ENCODE results near the gene COMP.
"Not testable (repeated sequence)": the region's sequence is repeated elsewhere in the genome, so short reads cannot be mapped to it uniquely, and the experiment has no call there.

COMP gene

GRCh38 chr19:18745012-18745735, 45.9 kb downstream of the COMP start:
- no peak for FAIRE-seq

- no peak for FAIRE-seq
These were observed 47.2 kb downstream of the COMP start for GRCh38 chr19:18743784-18744418.

GRCh38 chr19:18742838-18743783, 48.0 kb downstream of the COMP start:
- FAIRE-seq: no peak

GRCh38 chr19:18742324-18742723, 48.8 kb downstream of the COMP start:
- no peak for FAIRE-seq

GRCh38 chr19:18741124-18742121, 49.7 kb downstream of the COMP start:
- no peak for FAIRE-seq

GRCh38 chr19:18738961-18739690, 52.0 kb downstream of the COMP start:
- FAIRE-seq: no peak

- no peak for FAIRE-seq
These were observed 53.2 kb downstream of the COMP start for GRCh38 chr19:18737954-18738351.

GRCh38 chr19:18737337-18737953, 53.7 kb downstream of the COMP start:
- FAIRE-seq: no peak

- FAIRE-seq: no peak
These were observed 54.4 kb downstream of the COMP start for GRCh38 chr19:18736415-18737336.

- no peak for FAIRE-seq
These were observed 55.4 kb downstream of the COMP start for GRCh38 chr19:18735752-18736151.

GRCh38 chr19:18735324-18735723, 55.8 kb downstream of the COMP start:
- no peak for FAIRE-seq

- not testable (repeated sequence) for FAIRE-seq
These were observed 57.3 kb downstream of the COMP start for GRCh38 chr19:18733762-18734332.

GRCh38 chr19:18733196-18733647, 57.9 kb downstream of the COMP start:
- no peak for FAIRE-seq
